HG03521 (cell line): ENCODE measurements around the gene MELK.

Source experiments
- ATAC-seq: cut with Tn5 transposase; IDR thresholded peaks from one replicate; pipeline ENCODE4 v1.9.1; 2021; ENCODE audit warnings: mild to moderate bottlenecking, moderate library complexity; ENCODE audit not compliant: unreplicated experiment

MELK gene

GRCh38 chr9:36576866-36577265 lies 4.2 kb downstream of the MELK start:
- ATAC-seq: no peak

DNA sequence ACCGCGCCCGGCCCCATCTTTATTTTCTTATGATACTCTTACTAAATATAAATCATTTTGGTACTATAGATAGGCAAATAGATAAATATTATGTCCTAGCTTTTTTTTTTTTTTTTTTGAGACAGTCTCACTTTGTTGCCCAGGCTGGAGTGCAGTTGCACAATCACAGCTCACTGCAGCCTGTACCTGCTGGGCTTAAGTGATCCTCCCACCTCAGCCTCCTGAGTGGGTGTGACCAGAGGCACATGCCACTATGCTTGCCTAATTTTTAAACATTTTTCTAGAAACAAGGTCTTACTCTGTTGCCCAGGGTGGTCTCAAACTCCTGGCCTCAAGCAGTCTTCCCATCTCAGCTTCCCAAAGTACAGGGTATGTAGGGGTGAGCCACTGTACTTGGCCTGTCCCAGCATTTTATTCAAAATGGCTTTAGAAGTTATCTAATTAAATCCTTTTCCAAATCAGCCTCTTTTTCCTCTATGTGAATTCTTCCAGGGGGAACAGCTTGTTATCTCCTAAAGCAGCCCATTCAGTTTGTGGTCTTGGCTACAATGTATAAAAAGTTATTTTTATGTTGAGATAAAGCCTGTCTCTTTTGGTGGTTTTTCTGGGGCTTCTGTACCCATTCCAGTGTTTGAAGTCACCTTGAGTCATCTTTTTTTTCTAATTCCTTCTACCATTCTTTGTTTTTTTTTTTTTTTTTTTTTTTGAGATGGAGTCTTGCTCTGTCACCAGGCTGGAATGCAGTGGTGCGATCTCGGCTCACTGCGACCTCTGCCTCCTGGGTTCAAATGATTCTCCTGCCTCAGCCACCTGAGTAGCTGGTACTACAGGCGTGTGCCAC lies 12.1 kb downstream of the MELK start:
- ATAC-seq: no peak

GRCh38 chr9:36590231-36590630 lies 17.5 kb downstream of the MELK start:
- ATAC-seq: no peak

- ATAC-seq: no peak
These were observed 20.3 kb downstream of the MELK start for GRCh38 chr9:36592801-36593583.

- no peak for ATAC-seq
These were observed 21.5 kb downstream of the MELK start for GRCh38 chr9:36594213-36594612.

DNA sequence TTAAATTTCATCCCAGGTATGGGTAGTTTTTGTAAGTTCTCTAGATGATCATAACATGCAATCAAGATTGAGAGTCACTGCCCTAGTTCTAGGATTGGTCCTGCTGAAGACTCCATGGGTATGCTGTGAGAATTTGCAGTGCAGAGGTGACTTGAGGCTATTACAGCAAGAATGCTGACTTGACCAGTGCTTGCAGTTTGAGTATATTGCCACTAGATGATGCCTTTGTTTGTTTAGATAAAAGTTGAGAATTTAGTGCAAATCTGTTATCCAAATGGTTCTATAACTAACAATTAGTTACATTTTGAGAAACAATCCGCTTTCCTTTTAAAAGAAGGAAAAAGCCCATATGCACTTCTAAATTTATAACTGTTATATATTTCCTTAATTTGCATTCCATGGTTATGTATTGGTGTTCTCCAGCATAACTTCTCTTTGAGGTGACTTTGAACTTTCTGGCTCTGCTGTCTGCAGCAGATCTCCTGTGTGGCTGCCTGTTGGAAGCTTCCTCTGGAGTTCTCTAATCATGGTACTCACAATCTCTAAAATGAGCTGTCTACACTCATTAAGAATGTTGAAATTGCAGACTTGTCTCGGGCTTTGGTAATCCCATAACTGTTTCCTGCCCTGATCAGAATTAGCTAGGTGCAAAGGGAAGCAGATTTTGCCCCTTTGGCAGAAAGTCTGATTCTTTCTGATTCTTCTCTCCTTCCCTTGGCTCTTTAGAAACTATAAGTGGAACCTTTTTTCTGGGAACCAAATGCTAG lies 24.9 kb downstream of the MELK start:
- no peak for ATAC-seq

GRCh38 chr9:36598273-36598672 lies 25.6 kb downstream of the MELK start:
- no peak for ATAC-seq

DNA sequence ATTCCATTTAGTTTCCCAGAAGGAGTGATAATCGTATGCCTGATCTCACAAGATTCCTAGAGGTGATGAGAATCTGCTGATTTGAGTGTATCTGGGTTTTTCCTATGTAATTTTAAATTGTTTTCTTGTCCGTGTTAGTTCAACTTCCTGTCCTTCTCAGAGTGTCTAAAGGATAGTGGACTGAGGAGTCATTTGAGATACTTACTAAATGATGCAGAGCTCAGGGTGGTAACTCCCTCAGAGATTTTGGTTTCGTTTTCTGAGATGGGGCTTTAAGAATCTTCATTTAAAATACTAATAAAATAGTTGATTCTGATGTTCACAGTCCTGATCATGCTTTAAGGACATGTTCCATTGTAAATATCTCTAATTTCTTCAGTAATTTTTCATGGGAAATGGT lies 30.3 kb downstream of the MELK start:
- no peak for ATAC-seq

GRCh38 chr9:36609306-36609705 lies 36.6 kb downstream of the MELK start:
- ATAC-seq: no peak

DNA sequence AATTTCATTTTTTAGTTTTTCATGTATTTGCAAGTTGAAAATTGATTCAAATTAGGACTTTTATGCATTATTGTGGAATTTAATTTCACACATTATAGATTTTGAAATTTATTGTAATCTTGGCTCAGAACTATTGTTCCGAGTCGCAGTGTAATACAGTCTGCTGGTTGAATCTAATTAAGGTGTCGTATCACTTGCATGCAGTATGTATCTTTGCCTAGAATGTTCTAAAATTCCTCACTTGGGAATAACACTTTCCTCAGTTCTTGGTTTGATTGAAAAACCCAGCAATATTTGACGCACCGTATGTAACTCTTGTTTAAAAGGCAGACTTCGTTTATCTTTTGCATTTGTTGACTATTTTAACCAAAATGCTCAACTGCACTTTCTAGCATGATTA lies 49.4 kb downstream of the MELK start:
- no peak for ATAC-seq

DNA sequence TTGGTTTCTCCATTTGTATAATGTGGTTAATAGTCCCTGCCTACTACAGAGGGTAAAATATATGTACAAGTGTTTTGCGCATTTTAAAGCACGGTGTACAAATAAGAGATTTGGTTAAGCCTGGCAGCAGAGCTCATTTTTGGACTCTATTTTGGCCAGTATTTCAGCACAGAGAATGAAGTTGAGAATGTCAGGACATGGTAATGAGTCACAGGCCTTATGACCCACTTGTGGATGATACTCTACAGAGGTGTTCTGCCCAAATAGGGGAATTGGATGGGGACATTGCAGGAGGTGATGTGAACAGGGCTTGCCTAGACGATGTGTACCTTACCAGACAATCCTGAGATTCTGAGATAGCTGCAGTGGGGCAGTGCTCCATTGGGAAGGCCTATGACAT lies 50.6 kb downstream of the MELK start:
- no peak for ATAC-seq

GRCh38 chr9:36625006-36625615 lies 52.4 kb downstream of the MELK start:
- no peak for ATAC-seq

- no peak for ATAC-seq
These were observed 60.2 kb downstream of the MELK start for GRCh38 chr9:36632892-36633291.

- ATAC-seq: no peak
These were observed 65.0 kb downstream of the MELK start for GRCh38 chr9:36637491-36638270.

DNA sequence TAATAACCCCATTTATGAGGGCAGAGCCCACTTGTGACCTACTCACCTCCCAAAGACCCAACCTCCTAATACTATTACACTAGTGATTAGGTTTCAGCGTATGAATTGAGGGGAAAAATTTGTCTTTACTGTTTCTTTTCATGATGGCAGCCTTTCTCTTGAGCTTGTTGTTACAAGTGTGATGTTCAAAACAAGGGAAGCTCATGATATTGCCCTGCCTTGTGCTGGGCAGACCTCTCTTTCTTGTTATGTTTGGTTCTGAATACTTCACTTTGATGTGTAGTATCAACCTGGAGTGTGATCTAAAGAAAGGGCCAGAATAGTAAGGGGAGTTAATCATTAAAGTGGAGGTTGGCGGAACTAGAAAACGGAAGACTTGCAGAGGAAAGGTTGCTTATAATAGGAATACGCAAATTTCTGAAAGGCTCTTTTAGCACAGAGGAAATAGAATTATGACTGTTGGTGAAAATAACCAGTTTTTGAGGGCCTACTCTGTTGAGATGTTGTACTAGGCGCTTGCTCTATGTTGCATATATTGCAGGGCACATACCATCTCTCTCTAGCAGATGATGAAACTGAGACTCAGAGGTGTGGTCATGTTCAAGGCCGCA lies 68.2 kb downstream of the MELK start:
- no peak for ATAC-seq

- ATAC-seq: no peak
These were observed 70.1 kb downstream of the MELK start for GRCh38 chr9:36642817-36643216.

DNA sequence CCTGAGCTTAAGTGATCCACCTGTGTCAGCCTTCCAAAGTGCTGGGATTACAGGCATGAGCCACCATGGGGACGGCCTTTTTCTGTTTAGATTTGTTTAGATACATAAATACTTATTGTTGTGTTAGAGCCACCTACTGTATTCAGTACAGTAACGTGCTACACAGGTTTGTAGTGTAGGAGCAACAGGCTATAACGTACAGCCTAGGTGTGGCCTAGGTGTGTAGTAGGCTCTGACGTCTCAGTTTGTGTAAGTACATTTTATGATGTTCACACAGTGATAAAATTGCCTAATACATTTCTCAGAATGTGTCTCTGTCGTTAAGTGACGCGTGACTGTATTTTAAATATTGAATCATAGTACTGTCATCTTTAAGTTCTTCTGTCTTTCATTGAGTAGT lies 84.1 kb downstream of the MELK start:
- ATAC-seq: no peak

- ATAC-seq: no peak
These were observed 86.8 kb downstream of the MELK start for GRCh38 chr9:36659500-36659899.

DNA sequence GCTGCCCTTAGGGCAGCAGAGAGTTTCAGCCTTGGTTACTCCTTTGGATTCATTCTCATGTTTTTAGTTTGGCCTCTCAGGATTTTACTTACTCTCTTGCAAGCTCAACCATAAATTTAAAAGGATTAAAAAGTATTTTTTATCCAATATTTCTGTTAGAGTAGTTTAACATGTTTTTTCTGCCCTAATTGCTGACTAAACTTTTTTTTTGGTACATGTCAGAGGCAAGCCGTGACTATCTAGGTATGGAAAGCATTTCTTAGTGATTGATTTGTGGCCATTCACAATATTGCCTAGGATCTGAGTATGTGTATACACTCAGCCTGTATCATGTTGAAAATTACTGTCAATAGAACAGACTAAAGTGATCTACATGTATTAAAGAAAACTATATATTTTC lies 92.1 kb downstream of the MELK start:
- no peak for ATAC-seq

DNA sequence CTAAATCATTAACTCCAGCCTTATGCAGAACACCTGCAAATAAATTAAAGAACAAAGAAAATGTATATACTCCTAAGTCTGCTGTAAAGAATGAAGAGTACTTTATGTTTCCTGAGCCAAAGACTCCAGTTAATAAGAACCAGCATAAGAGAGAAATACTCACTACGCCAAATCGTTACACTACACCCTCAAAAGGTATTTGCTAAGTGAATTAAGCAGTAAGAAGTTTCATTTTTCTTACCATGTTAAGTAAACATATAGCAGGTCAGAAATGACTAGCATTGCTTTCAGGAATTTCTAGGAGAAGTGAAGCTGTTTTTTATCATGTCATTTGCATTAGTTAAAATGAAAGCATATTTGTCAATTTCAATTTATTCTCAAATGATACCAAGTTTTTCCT lies 92.7 kb downstream of the MELK start:
- no peak for ATAC-seq
